Dermis microvascular lymphatic vessel endothelial cell (primary cell): Measurements from ENCODE around the gene RAB3A. TPM values are rescaled to one million over a fixed set of nuclear protein-coding genes. Genes with fewer than 3 reads are reported as not detected.
A peak's percentile ranks its signal among the peaks of the same experiment; 100 is the strongest.
"Not testable (repeated sequence)": the region's sequence is repeated elsewhere in the genome, so short reads cannot be mapped to it uniquely, and the experiment has no call there.

Experiments used
- DNase-seq, 2 donors: peaks; one replicate each; pipeline versions ENCODE4 v3.0.0 to v3.0.0-alpha.2; 2010; ENCODE audit warnings: low read depth in 2 of 2
- total RNA-seq: library from RNA; depleted of rRNA; stranded (reverse); fragments of >200 nt; gene quantifications from 2 replicates; pipeline ENCODE4 v1.2.1, GENCODE V29; 2014

The RAB3A gene
- total RNA-seq, 1 donor from 2014 or later: 0.39 TPM

DNA sequence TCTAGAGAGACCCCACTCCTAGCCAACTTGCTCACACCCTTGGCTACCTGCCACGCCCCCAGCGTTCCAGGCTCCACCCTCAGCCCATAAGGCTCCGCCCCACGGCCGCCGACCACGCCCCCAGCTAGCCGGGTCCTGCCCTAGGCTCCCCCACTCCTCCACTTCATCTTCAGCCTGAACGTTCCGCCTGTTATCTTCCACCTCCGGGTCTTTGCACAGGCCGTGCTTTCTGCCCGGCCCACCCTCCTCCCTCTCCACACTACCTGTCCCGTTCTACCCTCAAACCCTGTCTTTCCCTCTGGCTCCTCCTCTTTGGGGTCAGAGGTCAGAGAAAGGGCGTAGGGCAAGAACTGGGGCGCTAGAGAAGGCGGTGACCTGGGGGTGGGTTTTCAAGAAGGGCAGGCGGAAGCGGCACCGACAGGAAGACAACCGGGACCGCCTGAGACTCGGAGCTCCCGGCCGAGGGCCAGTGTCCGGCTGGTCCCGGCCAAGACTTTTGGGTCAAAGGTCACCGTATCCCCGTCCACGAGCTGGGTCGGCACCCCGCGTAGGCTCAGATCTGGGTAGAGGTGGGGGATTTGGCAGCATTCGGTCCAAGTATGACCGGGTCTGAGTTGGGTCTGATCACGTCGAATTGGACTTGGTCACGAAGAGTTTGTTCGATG, 20.1 kb upstream of the RAB3A start:
- no peak for DNase-seq

- no peak for DNase-seq
Measured at GRCh38 chr19:18221815-18222725, 18.2 kb upstream of the RAB3A start.

- DNase-seq: no peak
Measured at GRCh38 chr19:18220632-18221275, 16.9 kb upstream of the RAB3A start.

- no peak for DNase-seq
Measured at GRCh38 chr19:18219911-18220631, 16.2 kb upstream of the RAB3A start.

GRCh38 chr19:18218600-18218999, 14.8 kb upstream of the RAB3A start:
- no peak for DNase-seq

- DNase-seq: no peak
Measured at GRCh38 chr19:18218159-18218558, 14.3 kb upstream of the RAB3A start.

GRCh38 chr19:18216789-18217188, 12.9 kb upstream of the RAB3A start:
- DNase-seq: no peak

DNA sequence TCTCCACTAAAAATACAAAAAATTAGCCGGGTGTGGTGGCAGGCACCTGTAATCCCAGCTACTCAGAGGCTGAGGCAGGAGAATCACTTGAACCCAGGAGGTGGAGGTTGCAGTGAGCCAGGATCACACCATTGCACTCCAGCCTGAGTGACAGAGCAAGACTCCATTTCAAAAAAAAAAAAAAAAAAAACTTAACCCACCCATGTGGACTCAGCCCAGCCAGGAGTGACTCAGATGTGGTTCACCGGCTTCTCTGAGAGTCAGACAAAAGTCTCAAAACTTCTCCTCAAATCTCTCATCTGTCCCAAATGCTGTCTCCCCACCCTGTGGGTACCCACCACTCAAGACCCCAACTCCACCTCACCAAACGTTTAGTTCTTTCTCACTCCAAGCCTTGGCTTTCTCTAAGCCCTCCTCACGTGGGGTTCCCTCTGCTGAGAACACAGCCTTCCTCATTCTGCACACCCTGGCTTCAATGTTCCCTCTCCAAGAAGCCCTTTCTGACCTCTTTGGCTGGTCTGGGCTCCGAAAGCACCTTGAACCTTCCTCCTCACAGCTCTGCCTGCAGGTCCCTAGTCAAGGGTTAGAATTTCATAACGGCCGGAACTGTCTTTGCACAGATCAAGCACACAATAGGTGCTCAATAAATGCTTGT, 11.1 kb upstream of the RAB3A start:
- DNase-seq: no peak

GRCh38 chr19:18211683-18212082, 7.8 kb upstream of the RAB3A start:
- no peak for DNase-seq

GRCh38 chr19:18209912-18210311, 6.1 kb upstream of the RAB3A start:
- DNase-seq: not testable (repeated sequence)

DNA sequence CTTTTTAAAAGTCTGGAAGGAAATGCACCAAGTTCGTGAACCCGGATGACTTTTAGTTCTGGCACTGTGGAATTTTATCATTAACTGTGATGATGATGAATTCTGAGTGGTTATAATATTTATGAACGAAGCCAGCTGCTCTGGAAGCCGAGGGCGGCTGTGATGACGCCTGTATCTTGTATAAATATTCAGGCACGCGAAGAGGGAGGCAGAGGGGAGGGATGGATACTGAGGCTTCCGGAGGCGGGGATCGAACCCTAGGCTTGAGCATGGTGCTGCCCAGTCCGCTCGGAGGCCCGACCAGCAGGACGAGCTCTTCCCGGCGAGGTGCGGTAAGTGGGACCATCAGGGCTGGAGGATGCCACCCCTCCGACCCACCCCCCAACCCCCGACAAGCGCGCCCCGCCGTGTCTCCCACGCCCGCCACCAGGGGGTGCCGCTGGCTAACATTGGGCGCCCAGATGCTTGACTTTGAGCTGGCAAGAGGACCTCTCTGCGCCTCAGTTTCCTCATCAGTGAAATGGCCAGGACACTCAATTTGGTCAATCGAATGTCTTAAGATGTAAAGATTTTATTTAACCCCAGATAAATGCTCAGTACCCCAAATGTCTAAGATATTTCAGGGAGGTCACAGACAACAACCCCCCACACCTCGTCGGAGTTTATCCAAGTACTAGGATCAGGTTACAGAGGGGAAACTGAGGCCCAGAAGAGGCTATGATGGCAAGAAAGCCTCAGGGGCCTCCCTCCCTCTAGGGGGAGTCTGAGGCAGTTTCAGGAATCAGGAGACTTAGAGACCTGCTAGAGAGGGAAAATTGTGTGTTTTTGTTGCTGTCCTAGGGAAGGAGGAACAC, 4.5 kb upstream of the RAB3A start:
- peak in 1 of 2 donors; percentile 25 for DNase-seq

- no peak for DNase-seq
Measured at GRCh38 chr19:18206018-18206417, 2.2 kb upstream of the RAB3A start.

- DNase-seq: peak; percentile 39 to 87
Measured at GRCh38 chr19:18205200-18205892, 1.5 kb upstream of the RAB3A start.

DNA sequence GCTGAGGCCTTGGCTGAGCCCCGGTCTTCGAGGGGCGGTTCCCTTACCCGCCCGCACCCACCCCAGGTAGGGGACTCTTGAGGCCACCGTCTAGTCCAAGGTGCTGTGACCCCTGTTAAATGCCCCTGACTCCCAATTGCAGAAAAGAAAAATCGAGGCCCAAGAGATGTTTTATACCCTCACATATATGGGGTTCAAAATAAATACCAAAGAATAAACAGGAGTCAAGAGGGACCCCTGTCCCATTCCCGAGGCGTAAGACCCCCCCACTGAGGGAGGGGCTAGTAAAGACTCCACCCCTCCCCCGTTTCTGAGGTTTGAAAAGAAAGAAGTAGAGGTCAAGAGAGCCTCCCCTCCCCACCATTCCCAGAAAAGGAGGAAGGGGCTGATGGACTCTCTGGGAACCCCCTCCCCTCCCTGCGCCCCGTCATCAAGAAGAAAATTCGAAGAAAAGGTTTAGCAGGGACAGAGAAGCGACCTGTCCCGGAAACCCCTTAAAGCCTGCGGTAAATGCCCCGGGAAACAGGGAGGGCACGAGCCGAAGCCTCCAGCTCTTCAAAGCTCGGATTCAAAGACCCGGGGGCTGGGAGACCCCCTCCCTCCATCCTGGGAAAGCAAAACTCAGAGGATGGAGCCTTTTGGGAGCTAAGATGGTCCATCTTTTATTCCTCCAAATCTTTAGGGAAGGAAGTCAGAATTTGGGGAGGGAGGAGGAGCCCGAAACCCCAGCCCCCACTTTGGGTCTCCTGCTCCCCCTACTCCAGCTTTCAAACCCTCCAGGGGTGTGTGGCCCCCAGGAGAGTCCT, 755 bp upstream of the RAB3A start:
- DNase-seq: peak in 1 of 2 donors; percentile 37

GRCh38 chr19:18203408-18203862, 407 bp downstream of the RAB3A start:
- DNase-seq: no peak

GRCh38 chr19:18202778-18203407, 949 bp downstream of the RAB3A start:
- no peak for DNase-seq

DNA sequence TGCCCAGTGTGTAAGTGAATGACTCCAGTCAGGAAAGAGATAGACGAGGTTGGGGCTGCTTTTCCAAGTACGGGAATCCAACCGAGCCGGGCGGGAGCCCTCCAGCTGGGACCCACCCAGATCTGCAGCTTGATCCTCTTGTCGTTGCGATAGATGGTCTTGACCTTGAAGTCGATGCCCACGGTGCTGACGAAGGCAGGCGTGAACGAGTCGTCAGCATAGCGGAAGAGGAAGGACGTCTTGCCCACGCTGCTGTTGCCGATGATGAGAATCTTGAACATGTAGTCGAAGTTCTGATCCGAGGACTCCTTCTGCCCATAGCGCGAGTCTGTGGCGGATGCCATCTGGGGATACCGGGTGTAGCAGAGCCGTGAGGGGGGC, 1.5 kb downstream of the RAB3A start:
- DNase-seq: no peak

GRCh38 chr19:18198374-18198773, 5.5 kb downstream of the RAB3A start:
- no peak for DNase-seq
